HepG2 (cell line): ENCODE results near the gene LGALS8.

Source experiments
- CCAR2 ChIP-seq: fragments of 200-400 bp; formaldehyde crosslinking; optimal IDR thresholded peaks from 2 replicates; pipeline ENCODE3; 2018; ENCODE audit warnings: low read depth, mild to moderate bottlenecking, low read length, moderate library complexity
- CTCF ChIP-seq: sonication (generic); formaldehyde crosslinking; IDR thresholded peaks from 2 replicates; pipeline ENCODE4 v1.5.0; 2020; ENCODE audit warnings: mild to moderate bottlenecking, missing genetic modification reagents, moderate library complexity
- MEF2D ChIP-seq: sonication (generic); formaldehyde crosslinking; IDR thresholded peaks from 2 replicates; pipeline ENCODE4 v1.5.1; 2020; ENCODE audit warnings: mild to moderate bottlenecking, missing genetic modification reagents
- POLR2A ChIP-seq, 2 experiments: IDR thresholded peaks; 2 replicates each; pipeline ENCODE4 v1.6.1; 2011; ENCODE audit warnings: low read depth in 2 of 2, low read length in 2 of 2, mild to moderate bottlenecking in 1 of 2, moderate library complexity in 1 of 2; ENCODE audit not compliant: insufficient read depth in 1 of 2
- RFX5 ChIP-seq: IDR thresholded peaks from 2 replicates; pipeline ENCODE4 v1.6.1; 2011; ENCODE audit warnings: low read depth, low read length, improper control_type of control experiment
- ZMYM4 ChIP-seq: sonication (generic); formaldehyde crosslinking; IDR thresholded peaks from 2 replicates; pipeline ENCODE4 v1.8.1; 2023; ENCODE audit warnings: mild to moderate bottlenecking, missing genetic modification reagents
- ZNF10 ChIP-seq: sonication (generic); formaldehyde crosslinking; IDR thresholded peaks from 2 replicates; pipeline ENCODE4 v1.4.0; 2020; ENCODE audit warnings: mild to moderate bottlenecking, low read depth, missing genetic modification reagents, borderline replicate concordance
- ZNF703 ChIP-seq: sonication (generic); formaldehyde crosslinking; IDR thresholded peaks from 2 replicates; pipeline ENCODE4 v1.5.1; 2020; ENCODE audit warnings: missing genetic modification reagents, mild to moderate bottlenecking, moderate library complexity, borderline replicate concordance

DNA sequence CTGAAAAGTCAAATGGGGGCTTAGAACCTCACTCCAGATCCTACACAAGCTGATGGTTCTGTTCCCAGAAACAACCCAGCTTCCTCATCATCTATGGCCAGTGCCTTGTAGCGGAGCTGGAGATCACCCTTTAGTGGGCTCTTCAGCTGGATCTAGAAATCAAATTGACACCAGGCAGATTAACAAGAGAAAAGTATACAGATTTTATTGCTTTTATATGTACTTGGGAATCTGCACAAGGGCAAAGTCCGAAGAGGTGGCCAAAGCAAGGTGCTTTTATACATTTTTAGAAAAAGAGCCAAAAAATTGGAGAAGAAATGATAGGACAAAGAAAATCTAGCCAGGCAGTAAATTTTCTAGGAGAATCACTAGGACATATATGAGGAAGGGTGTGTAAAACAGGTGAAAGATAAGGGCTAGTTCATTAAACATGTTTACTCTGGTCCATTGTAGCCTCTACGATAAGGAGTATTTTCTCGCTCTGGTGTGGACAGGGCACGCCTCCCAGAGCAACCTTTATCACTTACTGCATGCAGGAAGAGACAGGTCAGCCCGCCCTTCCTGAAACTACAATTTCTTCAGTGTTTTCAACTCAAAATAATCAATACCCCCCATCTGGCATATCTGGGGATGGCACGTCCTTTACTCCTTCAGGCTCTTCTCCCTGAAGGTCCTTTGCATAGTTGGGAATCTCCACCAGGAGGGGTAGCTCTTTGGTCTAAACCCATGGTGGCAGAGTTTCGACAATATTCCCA is 14.0 kb upstream of the LGALS8 start:
- TF ChIP-seq ZMYM4 (CRISPR knock-in tag): no peak
- TF ChIP-seq MEF2D (CRISPR knock-in tag): no peak
- TF ChIP-seq RFX5: no peak
- TF ChIP-seq CTCF: no peak
- TF ChIP-seq CCAR2: no peak
- TF ChIP-seq POLR2A (IDR thresholded peaks at IDR 0.05; ENCODE audit: insufficient read depth in 1 of 2, low read depth in 2 of 2, low read length in 2 of 2): no peak
- TF ChIP-seq ZNF10 (CRISPR knock-in tag): no peak
- TF ChIP-seq ZNF703 (CRISPR knock-in tag): no peak
